Esophagus muscularis mucosa (tissue), 4 donors: Measurements from ENCODE around the gene S1PR4. TPM values are rescaled to one million over a fixed set of nuclear protein-coding genes. Genes with fewer than 3 reads are reported as not detected.

Experiments
- DNase-seq: peaks from one replicate; pipeline ENCODE4 v3.0.0-alpha.2; 2017; ENCODE audit errors: extremely low spot score
- H3K27ac ChIP-seq, 4 donors: fragments of 200-600 bp; sonication (generic); replicated peaks in 1 of 4; 1 replicate in 3 of 4; 2 replicates in 1 of 4; pipeline ENCODE4 v1.5.1; 2016 to 2019; ENCODE audit warnings: mild to moderate bottlenecking in 1 of 4
- H3K27me3 ChIP-seq, 4 donors: fragments of 200-600 bp; sonication (generic); one replicate each; pipeline versions ENCODE4 v1.5.1 to v1.6.0; 2016 to 2019
- H3K36me3 ChIP-seq, 4 donors: fragments of 200-600 bp; sonication (generic); one replicate each; pipeline ENCODE4 v1.5.1; 2016 to 2019
- H3K4me1 ChIP-seq, 4 donors: fragments of 200-600 bp; sonication (generic); one replicate each; pipeline ENCODE4 v1.5.1; 2016 to 2019
- H3K4me3 ChIP-seq, 4 donors: fragments of 200-600 bp; sonication (generic); 1 replicate in 2 of 4; 2 replicates in 2 of 4; pipeline ENCODE4 v1.5.1; 2016 to 2019; ENCODE audit warnings: mild to moderate bottlenecking in 4 of 4, moderate library complexity in 1 of 4
- H3K9me3 ChIP-seq, 4 donors: fragments of 200-600 bp; sonication (generic); 1 replicate in 3 of 4; 2 replicates in 1 of 4; pipeline ENCODE4 v1.5.1; 2016 to 2019
- EP300 ChIP-seq: sonication (generic); formaldehyde crosslinking; IDR thresholded peaks from one replicate; pipeline ENCODE4 v1.6.1; 2017; ENCODE audit warnings: antibody characterized with exemption
- POLR2A ChIP-seq: fragments of 450-650 bp; IDR thresholded peaks from one replicate; pipeline ENCODE4 v1.6.1; 2017; ENCODE audit warnings: antibody characterized with exemption, moderate library complexity, mild to moderate bottlenecking, low read depth
- WGBS: methylation state at CpG from one replicate; pipeline ENCODE4 v1.1.5; 2018; 5-methylcytosine and 5-hydroxymethylcytosine counted together
- intact Hi-C: fragments of 100-400 bp; cut with DNase I; formaldehyde crosslinking; loops from one replicate; pipeline ENCODE4 v1.15.1; 2023
- total RNA-seq, 4 donors: library from RNA; depleted of rRNA; stranded (reverse); fragments of >200 nt; gene quantifications; one replicate each; pipeline versions ENCODE4 v1.1.0 to v1.2.1, GENCODE V29; 2016
- TF ChIP-seq, protein P1 (sequence below), 3 experiments: fragments of 200-600 bp in 2 of 3; fragments of 450-650 bp in 1 of 3; sonication (generic) in 2 of 3; IDR thresholded peaks; one replicate each; pipeline ENCODE4 v1.5.1; 2017 to 2019; ENCODE audit warnings: antibody characterized with exemption in 3 of 3, mild to moderate bottlenecking in 2 of 3, moderate library complexity in 1 of 3

S1PR4 gene
- total RNA-seq, 4 donors from 2014 or later: 0.42 to 5.5 (median 2.4) TPM

- Histone ChIP-seq H3K4me1 (peaks cover 0 to 19% (median 12%) of the 10 kb centered on the region in 4 donors), H3K27ac (no peak overlapping the region), H3K36me3 (no peaks in the 10 kb centered on the region), H3K9me3 (no peaks in the 10 kb centered on the region), H3K4me3 (no peak overlapping the region), H3K27me3 (peaks cover 0 to 98% (median 25%) of the 10 kb centered on the region in 4 donors)
- WGBS: 70% methylated on average over 7 of the region's 12 CpGs
- no peak for TF ChIP-seq POLR2A
- TF ChIP-seq EP300: no peak
- intact Hi-C loops: no loop called here
- DNase-seq: no peak
Observed at GRCh38 chr19:3227054-3227626, 48.6 kb downstream of the S1PR4 start.

- Histone ChIP-seq H3K27ac (no peak overlapping the region), H3K4me3 (no peak overlapping the region), H3K27me3 (peaks cover 0 to 94% (median 19%) of the 10 kb centered on the region in 4 donors), H3K36me3 (no peaks in the 10 kb centered on the region), H3K4me1 (peaks cover 0 to 15% (median 9%) of the 10 kb centered on the region in 4 donors), H3K9me3 (no peaks in the 10 kb centered on the region)
- 65% methylated on average over 7 of the region's 9 CpGs for whole genome bisulfite sequencing
- intact Hi-C loops: no loop called here
- DNase-seq: no peak
- TF ChIP-seq, protein P1, sequence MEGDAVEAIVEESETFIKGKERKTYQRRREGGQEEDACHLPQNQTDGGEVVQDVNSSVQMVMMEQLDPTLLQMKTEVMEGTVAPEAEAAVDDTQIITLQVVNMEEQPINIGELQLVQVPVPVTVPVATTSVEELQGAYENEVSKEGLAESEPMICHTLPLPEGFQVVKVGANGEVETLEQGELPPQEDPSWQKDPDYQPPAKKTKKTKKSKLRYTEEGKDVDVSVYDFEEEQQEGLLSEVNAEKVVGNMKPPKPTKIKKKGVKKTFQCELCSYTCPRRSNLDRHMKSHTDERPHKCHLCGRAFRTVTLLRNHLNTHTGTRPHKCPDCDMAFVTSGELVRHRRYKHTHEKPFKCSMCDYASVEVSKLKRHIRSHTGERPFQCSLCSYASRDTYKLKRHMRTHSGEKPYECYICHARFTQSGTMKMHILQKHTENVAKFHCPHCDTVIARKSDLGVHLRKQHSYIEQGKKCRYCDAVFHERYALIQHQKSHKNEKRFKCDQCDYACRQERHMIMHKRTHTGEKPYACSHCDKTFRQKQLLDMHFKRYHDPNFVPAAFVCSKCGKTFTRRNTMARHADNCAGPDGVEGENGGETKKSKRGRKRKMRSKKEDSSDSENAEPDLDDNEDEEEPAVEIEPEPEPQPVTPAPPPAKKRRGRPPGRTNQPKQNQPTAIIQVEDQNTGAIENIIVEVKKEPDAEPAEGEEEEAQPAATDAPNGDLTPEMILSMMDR (IDR thresholded peaks at IDR 0.05): no peak
- TF ChIP-seq POLR2A: no peak
- no peak for TF ChIP-seq EP300
Observed at GRCh38 chr19:3229346-3229743, 50.8 kb downstream of the S1PR4 start.

Other genes with a start within 250 kb of the S1PR4 start
- gene ZNF77, start 233.8 kb upstream of the S1PR4 start, total RNA-seq: 1 to 10 TPM; 2.5 to 4.2 (median 3.0) TPM
- gene TLE6, start 201.2 kb upstream of the S1PR4 start, total RNA-seq: 1 to 10 TPM in 1 of 4 donors, under 1 TPM in 2, not detected in 1; 0.75 to 1.2 (median 0.91) TPM
- 10 to 100 TPM; 34.0 to 51.2 (median 44.1) TPM for gene TLE2, start 149.5 kb upstream of the S1PR4 start, total RNA-seq
- gene TLE5, start 116.3 kb upstream of the S1PR4 start, total RNA-seq: 100 to 1,000 TPM; 657 to 947 (median 804) TPM
- 100 to 1,000 TPM in 3 of 4 donors, 10 to 100 TPM in 1; 90.5 to 169 (median 119) TPM for gene GNA11, start 84.4 kb upstream of the S1PR4 start, total RNA-seq
- gene GNA15, start 42.7 kb upstream of the S1PR4 start, total RNA-seq: 10 to 100 TPM in 1 of 4 donors, 1 to 10 TPM in 3; 4.3 to 13.8 (median 5.3) TPM
- gene NCLN, start 7.2 kb downstream of the S1PR4 start, total RNA-seq: 10 to 100 TPM; 26.2 to 33.6 (median 29.7) TPM
- gene CELF5, start 45.9 kb downstream of the S1PR4 start, total RNA-seq: under 1 TPM in 1 of 4 donors, not detected in 3; 0.17 TPM
- gene NFIC, start 187.8 kb downstream of the S1PR4 start, total RNA-seq: 100 to 1,000 TPM; 165 to 297 (median 211) TPM